ENCODE measurements around the gene EIF2A. TPM values are rescaled to one million over a fixed set of nuclear protein-coding genes. Genes with fewer than 3 reads are reported as not detected.
"Not testable (repeated sequence)": the region's sequence is repeated elsewhere in the genome, so short reads cannot be mapped to it uniquely, and the experiment has no call there.

The EIF2A gene
- total RNA-seq, result 117 TPM
- polyA plus RNA-seq, result 91.8 TPM
- long read RNA-seq, donor 1, partial matches to known transcripts, result 0 of 3 reads
- long read RNA-seq, donor 1, other reads (novel, unspliced or antisense), result 0 of 3 reads
- long read RNA-seq, donor 2, transcript EIF2A-203 (14 exons, 2,198 nt), result major isoform, 17 of 29 reads
- long read RNA-seq, donor 2, partial matches to known transcripts, result 0 of 29 reads
- long read RNA-seq, donor 2, other reads (novel, unspliced or antisense), result 7 of 29 reads
- long read RNA-seq, donor 3, transcript EIF2A-203 (14 exons, 2,198 nt), result major isoform, 17 of 42 reads
- long read RNA-seq, donor 3, transcript EIF2A-210 (6 exons, 1,010 nt), result minor isoform, 7 of 42 reads
- long read RNA-seq, donor 3, partial matches to known transcripts, result 14 of 42 reads
- long read RNA-seq, donor 3, other reads (novel, unspliced or antisense), result 0 of 42 reads
- long read RNA-seq, donor 4, transcript EIF2A-203 (14 exons, 2,198 nt), result major isoform, 5 of 22 reads
- long read RNA-seq, donor 4, partial matches to known transcripts, result 12 of 22 reads
- long read RNA-seq, donor 4, other reads (novel, unspliced or antisense), result 0 of 22 reads
- long read RNA-seq, donor 5, transcript EIF2A-203 (14 exons, 2,198 nt), result major isoform, 16 of 308 reads
- long read RNA-seq, donor 5, transcript EIF2A-210 (6 exons, 1,010 nt), result minor isoform, 11 of 308 reads
- long read RNA-seq, donor 5, partial matches to known transcripts, result 266 of 308 reads
- long read RNA-seq, donor 5, other reads (novel, unspliced or antisense), result 12 of 308 reads
- long read RNA-seq, donor 6, transcript EIF2A-203 (14 exons, 2,198 nt), result major isoform, 15 of 16 reads
- long read RNA-seq, donor 6, partial matches to known transcripts, result 0 of 16 reads
- long read RNA-seq, donor 6, other reads (novel, unspliced or antisense), result 0 of 16 reads
- long read RNA-seq, donor 7, transcript EIF2A-203 (14 exons, 2,198 nt), result major isoform, 9 of 48 reads
- long read RNA-seq, donor 7, partial matches to known transcripts, result 18 of 48 reads
- long read RNA-seq, donor 7, other reads (novel, unspliced or antisense), result 17 of 48 reads
- long read RNA-seq, donor 8, transcript EIF2A-203 (14 exons, 2,198 nt), result major isoform, 10 of 14 reads
- long read RNA-seq, donor 8, partial matches to known transcripts, result 0 of 14 reads
- long read RNA-seq, donor 8, other reads (novel, unspliced or antisense), result 0 of 14 reads
- long read RNA-seq, donor 9, transcript EIF2A-203 (14 exons, 2,198 nt), result major isoform, 10 of 31 reads
- long read RNA-seq, donor 9, partial matches to known transcripts, result 12 of 31 reads
- long read RNA-seq, donor 9, other reads (novel, unspliced or antisense), result 5 of 31 reads
- long read RNA-seq, donor 10, transcript EIF2A-203 (14 exons, 2,198 nt), result major isoform, 11 of 30 reads
- long read RNA-seq, donor 10, partial matches to known transcripts, result 8 of 30 reads
- long read RNA-seq, donor 10, other reads (novel, unspliced or antisense), result 6 of 30 reads

- H3K27ac ChIP-seq (ENCODE audit: low read depth in 1 of 2, low read length in 1 of 2), result peak within 1 kb of the TSS; percentile 93 to 98
- peaks cover 0 to 18% of the 10 kb centered on the region in 2 donors for H3K36me3 ChIP-seq (ENCODE audit: control insufficient read depth in 2 of 2, insufficient read depth in 2 of 2, low read length in 1 of 2)
- H3K9me3 ChIP-seq (ENCODE audit: control insufficient read depth in 2 of 2, insufficient read depth in 1 of 2, low read length in 1 of 2), result no peaks in the 10 kb centered on the region
- H3K27me3 ChIP-seq (ENCODE audit: control insufficient read depth in 2 of 2, insufficient read depth in 1 of 2, low read length in 1 of 2), result no peaks in the 10 kb centered on the region
- peaks cover 2 to 8% of the 10 kb centered on the region in 2 donors for H3K4me1 ChIP-seq (ENCODE audit: control insufficient read depth in 2 of 2, insufficient read depth in 2 of 2, low read length in 2 of 2)
- peak; percentile 97 to 100 (median 99) for DNase-seq (ENCODE audit: low read depth in 6 of 9, low spot score in 9 of 9)
- H3K4me3 ChIP-seq (ENCODE audit: low read length in 2 of 2), result peak within 1 kb of the TSS; percentile 79 to 95
- whole genome bisulfite sequencing, result under 1% methylated on average over 86 of the region's 86 CpGs
Measured at GRCh38 chr3:150546226-150547044, at the start of gene EIF2A, which contains the start of gene SERP1. Gene EIF2A (plus strand): TSS chr3:150546787. CDS start chr3:150546803, 16 bp downstream. Gene SERP1 (minus strand): TSS chr3:150546496. CDS start chr3:150546135, 361 bp downstream.

DNA sequence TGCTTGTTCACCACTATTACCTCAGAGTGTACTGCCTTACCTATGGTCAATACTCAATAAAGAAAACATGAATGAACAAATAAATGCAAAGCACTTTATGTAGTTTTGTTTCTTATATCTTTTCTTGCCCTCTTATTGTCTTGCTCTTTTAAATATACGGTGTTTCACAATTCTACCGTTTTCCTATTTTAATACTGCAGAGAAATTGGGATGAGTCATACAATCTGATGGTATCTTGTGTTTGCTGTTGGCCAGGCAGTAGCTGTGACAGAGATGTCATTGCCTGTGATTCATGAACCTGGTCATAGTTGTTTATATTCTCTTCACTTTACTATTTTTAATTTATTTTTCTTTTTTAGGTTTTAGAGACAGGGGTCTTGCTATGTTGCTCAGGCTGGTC is 48.6 kb upstream of the EIF2A start:
- 94% methylated on average over 2 of the region's 2 CpGs for WGBS
- Histone ChIP-seq H3K36me3 (ENCODE audit: control insufficient read depth in 2 of 2, insufficient read depth in 2 of 2, low read length in 1 of 2) (no peaks in the 10 kb centered on the region), H3K4me3 (ENCODE audit: low read length in 2 of 2) (no peak overlapping the region), H3K27me3 (ENCODE audit: control insufficient read depth in 2 of 2, insufficient read depth in 1 of 2, low read length in 1 of 2) (no peaks in the 10 kb centered on the region), H3K4me1 (ENCODE audit: control insufficient read depth in 2 of 2, insufficient read depth in 2 of 2, low read length in 2 of 2) (no peaks in the 10 kb centered on the region), H3K9me3 (ENCODE audit: control insufficient read depth in 2 of 2, insufficient read depth in 1 of 2, low read length in 1 of 2) (peaks cover 0 to 11% of the 10 kb centered on the region in 2 donors), H3K27ac (ENCODE audit: low read depth in 1 of 2, low read length in 1 of 2) (no peak overlapping the region)
- DNase-seq (ENCODE audit: low read depth in 6 of 9, low spot score in 9 of 9), result no peak

- DNase-seq (ENCODE audit: low read depth in 6 of 9, low spot score in 9 of 9); H3K36me3 ChIP-seq (ENCODE audit: control insufficient read depth in 2 of 2, insufficient read depth in 2 of 2, low read length in 1 of 2); H3K4me3 ChIP-seq (ENCODE audit: low read length in 2 of 2); H3K4me1 ChIP-seq (ENCODE audit: control insufficient read depth in 2 of 2, insufficient read depth in 2 of 2, low read length in 2 of 2); H3K27me3 ChIP-seq (ENCODE audit: control insufficient read depth in 2 of 2, insufficient read depth in 1 of 2, low read length in 1 of 2); H3K27ac ChIP-seq (ENCODE audit: low read depth in 1 of 2, low read length in 1 of 2): not testable (repeated sequence)
- peaks cover 0 to 11% of the 10 kb centered on the region in 2 donors for H3K9me3 ChIP-seq (ENCODE audit: control insufficient read depth in 2 of 2, insufficient read depth in 1 of 2, low read length in 1 of 2)
- 98% methylated on average over 1 of the region's 1 CpG for WGBS
Measured at GRCh38 chr3:150500960-150501359, 45.6 kb upstream of the EIF2A start.

DNA sequence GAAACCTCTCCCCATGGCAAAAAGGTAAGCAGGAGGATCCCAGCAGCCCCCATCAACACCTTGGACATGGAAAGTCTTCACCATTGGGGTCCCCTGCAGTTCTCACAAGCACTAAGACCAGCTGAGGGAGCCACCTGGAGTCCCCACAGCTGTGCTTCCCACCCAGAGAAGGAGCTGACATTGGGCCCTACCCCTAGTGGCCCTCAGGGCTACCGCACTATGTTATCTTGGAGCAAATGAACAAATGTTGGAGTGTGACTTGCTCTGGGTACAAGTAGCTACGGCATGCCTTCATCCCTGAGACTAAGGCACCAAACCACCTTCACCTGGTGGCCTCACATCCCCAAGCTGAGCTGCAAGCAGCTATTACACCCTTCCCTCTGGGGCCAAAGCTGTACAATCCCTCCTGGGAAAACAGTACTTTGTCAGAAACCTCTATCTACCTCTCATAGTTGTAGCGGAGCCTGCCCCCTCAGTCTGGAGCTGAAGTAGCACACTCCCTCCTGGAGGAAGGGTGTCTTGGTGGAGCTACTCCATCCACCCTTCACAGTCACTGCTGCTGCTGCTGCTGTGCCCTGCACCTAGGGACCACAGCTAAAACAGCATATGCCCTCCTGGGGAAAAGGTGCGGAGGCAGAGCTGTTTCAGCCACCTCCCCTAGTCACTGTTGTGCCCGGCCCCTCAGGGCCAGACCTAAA is 43.0 kb upstream of the EIF2A start:
- no peak overlapping the region for H3K4me3 ChIP-seq (ENCODE audit: low read length in 2 of 2)
- 98% methylated on average over 5 of the region's 5 CpGs for WGBS

GRCh38 chr3:150504483-150504882 is 42.1 kb upstream of the EIF2A start:
- 91% methylated on average over 3 of the region's 3 CpGs for WGBS
- Histone ChIP-seq H3K4me1 (ENCODE audit: control insufficient read depth in 2 of 2, insufficient read depth in 2 of 2, low read length in 2 of 2) (no peaks in the 10 kb centered on the region), H3K27ac (ENCODE audit: low read depth in 1 of 2, low read length in 1 of 2) (no peak overlapping the region), H3K36me3 (ENCODE audit: control insufficient read depth in 2 of 2, insufficient read depth in 2 of 2, low read length in 1 of 2) (no peaks in the 10 kb centered on the region), H3K27me3 (ENCODE audit: control insufficient read depth in 2 of 2, insufficient read depth in 1 of 2, low read length in 1 of 2) (no peaks in the 10 kb centered on the region), H3K4me3 (ENCODE audit: low read length in 2 of 2) (no peak overlapping the region), H3K9me3 (ENCODE audit: control insufficient read depth in 2 of 2, insufficient read depth in 1 of 2, low read length in 1 of 2) (peaks cover 0 to 11% of the 10 kb centered on the region in 2 donors)
- DNase-seq (ENCODE audit: low read depth in 6 of 9, low spot score in 9 of 9), result no peak

More for the DNA sequence above, 43.0 kb upstream of the EIF2A start:
- DNase-seq (ENCODE audit: low read depth in 6 of 9, low spot score in 9 of 9), result no peak
- no peak overlapping the region for H3K27ac ChIP-seq (ENCODE audit: low read depth in 1 of 2, low read length in 1 of 2)
- no peaks in the 10 kb centered on the region for H3K36me3 ChIP-seq (ENCODE audit: control insufficient read depth in 2 of 2, insufficient read depth in 2 of 2, low read length in 1 of 2)
- H3K27me3 ChIP-seq (ENCODE audit: control insufficient read depth in 2 of 2, insufficient read depth in 1 of 2, low read length in 1 of 2), result no peaks in the 10 kb centered on the region
- no peaks in the 10 kb centered on the region for H3K4me1 ChIP-seq (ENCODE audit: control insufficient read depth in 2 of 2, insufficient read depth in 2 of 2, low read length in 2 of 2)
- peaks cover 0 to 11% of the 10 kb centered on the region in 2 donors for H3K9me3 ChIP-seq (ENCODE audit: control insufficient read depth in 2 of 2, insufficient read depth in 1 of 2, low read length in 1 of 2)

- H3K27me3 ChIP-seq (ENCODE audit: control insufficient read depth in 2 of 2, insufficient read depth in 1 of 2, low read length in 1 of 2), result no peaks in the 10 kb centered on the region
- no peak overlapping the region for H3K27ac ChIP-seq (ENCODE audit: low read depth in 1 of 2, low read length in 1 of 2)
- no peak for DNase-seq (ENCODE audit: low read depth in 6 of 9, low spot score in 9 of 9)
- no peaks in the 10 kb centered on the region for H3K9me3 ChIP-seq (ENCODE audit: control insufficient read depth in 2 of 2, insufficient read depth in 1 of 2, low read length in 1 of 2)
- no peak overlapping the region for H3K4me3 ChIP-seq (ENCODE audit: low read length in 2 of 2)
- no peaks in the 10 kb centered on the region for H3K4me1 ChIP-seq (ENCODE audit: control insufficient read depth in 2 of 2, insufficient read depth in 2 of 2, low read length in 2 of 2)
- no peaks in the 10 kb centered on the region for H3K36me3 ChIP-seq (ENCODE audit: control insufficient read depth in 2 of 2, insufficient read depth in 2 of 2, low read length in 1 of 2)
Measured at GRCh38 chr3:150508401-150508800, 38.2 kb upstream of the EIF2A start.

DNA sequence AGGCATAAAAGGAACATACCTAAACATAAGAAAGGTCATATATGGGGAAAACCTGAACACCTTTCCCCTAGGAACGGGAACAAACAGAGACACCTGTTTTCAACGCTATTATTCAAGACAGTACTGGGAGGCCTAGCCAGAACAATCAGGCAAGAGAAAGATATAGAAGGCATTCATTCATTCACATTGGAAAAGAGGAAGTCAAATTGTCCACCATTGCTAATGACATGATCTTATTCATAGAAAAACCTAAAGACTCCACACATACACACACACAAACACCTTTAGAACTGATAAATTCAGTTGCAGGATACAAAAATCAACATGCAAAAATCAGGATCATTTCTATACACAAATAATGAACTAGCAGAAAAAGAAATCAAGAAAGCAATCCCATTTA is 36.8 kb upstream of the EIF2A start:
- Histone ChIP-seq H3K4me3 (ENCODE audit: low read length in 2 of 2) (no peak overlapping the region), H3K9me3 (ENCODE audit: control insufficient read depth in 2 of 2, insufficient read depth in 1 of 2, low read length in 1 of 2) (no peaks in the 10 kb centered on the region), H3K27ac (ENCODE audit: low read depth in 1 of 2, low read length in 1 of 2) (no peak overlapping the region), H3K36me3 (ENCODE audit: control insufficient read depth in 2 of 2, insufficient read depth in 2 of 2, low read length in 1 of 2) (no peaks in the 10 kb centered on the region), H3K27me3 (ENCODE audit: control insufficient read depth in 2 of 2, insufficient read depth in 1 of 2, low read length in 1 of 2) (no peaks in the 10 kb centered on the region), H3K4me1 (ENCODE audit: control insufficient read depth in 2 of 2, insufficient read depth in 2 of 2, low read length in 2 of 2) (no peaks in the 10 kb centered on the region)
- WGBS, result over 99% methylated on average over 2 of the region's 2 CpGs
- no peak for DNase-seq (ENCODE audit: low read depth in 6 of 9, low spot score in 9 of 9)

Data from thymus (tissue), 14 donors.